ENCODE measurements around the gene TMEM30A. TPM values are rescaled to one million over a fixed set of nuclear protein-coding genes. Genes with fewer than 3 reads are reported as not detected.

The TMEM30A gene
- total RNA-seq, 1 donor from 2014 or later: 118 TPM

GRCh38 chr6:75268121-75268987, 16.2 kb downstream of the TMEM30A start:
- DNase-seq (ENCODE audit: low read depth) (peak; percentile 92), FAIRE-seq (no peak)
- no peak overlapping the region for H3K4me3 ChIP-seq (ENCODE audit: low read depth, low read length)
- peaks cover 2% of the 10 kb centered on the region for H3K36me3 ChIP-seq (ENCODE audit: control insufficient read depth, insufficient read depth, low read length)
- no peak for TF ChIP-seq CTCF (IDR thresholded peaks at IDR 0.05; ENCODE audit: insufficient read depth, low read length, severe bottlenecking)
- no peaks in the 10 kb centered on the region for H3K27me3 ChIP-seq (ENCODE audit: control insufficient read depth, insufficient read depth, low read length)

- no peak overlapping the region for H3K4me3 ChIP-seq (ENCODE audit: low read depth, low read length)
- TF ChIP-seq CTCF (IDR thresholded peaks at IDR 0.05; ENCODE audit: insufficient read depth, low read length, severe bottlenecking): no peak
- DNase-seq (ENCODE audit: low read depth) (no peak), FAIRE-seq (no peak)
- no peaks in the 10 kb centered on the region for H3K27me3 ChIP-seq (ENCODE audit: control insufficient read depth, insufficient read depth, low read length)
- no peaks in the 10 kb centered on the region for H3K36me3 ChIP-seq (ENCODE audit: control insufficient read depth, insufficient read depth, low read length)
These were observed 17.1 kb downstream of the TMEM30A start for GRCh38 chr6:75267461-75267860.

GRCh38 chr6:75266716-75267291, 17.8 kb downstream of the TMEM30A start:
- H3K36me3 ChIP-seq (ENCODE audit: control insufficient read depth, insufficient read depth, low read length): peaks cover 2% of the 10 kb centered on the region
- peak; percentile 66 for DNase-seq (ENCODE audit: low read depth)
- peak; percentile 48 for TF ChIP-seq CTCF (IDR thresholded peaks at IDR 0.05; ENCODE audit: insufficient read depth, low read length, severe bottlenecking)
- no peaks in the 10 kb centered on the region for H3K27me3 ChIP-seq (ENCODE audit: control insufficient read depth, insufficient read depth, low read length)
- no peak overlapping the region for H3K4me3 ChIP-seq (ENCODE audit: low read depth, low read length)
- no peak for FAIRE-seq

GRCh38 chr6:75263401-75263750, 21.2 kb downstream of the TMEM30A start:
- Histone ChIP-seq H3K4me3 (ENCODE audit: low read depth, low read length) (no peak overlapping the region), H3K27me3 (ENCODE audit: control insufficient read depth, insufficient read depth, low read length) (no peaks in the 10 kb centered on the region), H3K36me3 (ENCODE audit: control insufficient read depth, insufficient read depth, low read length) (peaks cover 3% of the 10 kb centered on the region)
- DNase-seq (ENCODE audit: low read depth) (no peak), FAIRE-seq (no peak)
- no peak for TF ChIP-seq CTCF (IDR thresholded peaks at IDR 0.05; ENCODE audit: insufficient read depth, low read length, severe bottlenecking)

GRCh38 chr6:75262716-75263400, 21.7 kb downstream of the TMEM30A start:
- no peak for DNase-seq (ENCODE audit: low read depth)
- Histone ChIP-seq H3K27me3 (ENCODE audit: control insufficient read depth, insufficient read depth, low read length) (no peaks in the 10 kb centered on the region), H3K4me3 (ENCODE audit: low read depth, low read length) (no peak overlapping the region), H3K36me3 (ENCODE audit: control insufficient read depth, insufficient read depth, low read length) (peaks cover 3% of the 10 kb centered on the region)
- no peak for TF ChIP-seq CTCF (IDR thresholded peaks at IDR 0.05; ENCODE audit: insufficient read depth, low read length, severe bottlenecking)
- FAIRE-seq: no peak

All from bronchial epithelial cell (primary cell).